Nephron (organoid): Measurements from ENCODE around the gene RUNX2.

Experiments used
- H3K27ac Mint-ChIP-seq, 3 experiments: 2 replicates each; pipeline ENCODE4 v1.8.0; 2020; ENCODE audit warnings: mixed read lengths in 3 of 3, mild to moderate bottlenecking in 2 of 3, moderate library complexity in 1 of 3
- H3K27me3 Mint-ChIP-seq: 2 replicates; pipeline ENCODE4 v1.8.0; 2021; ENCODE audit warnings: low read depth, mild to moderate bottlenecking, moderate library complexity, mixed read lengths
- H3K36me3 Mint-ChIP-seq: 2 replicates; pipeline ENCODE4 v1.8.0; 2020; ENCODE audit warnings: low read depth, mixed read lengths
- H3K4me1 Mint-ChIP-seq: 2 replicates; pipeline ENCODE4 v1.8.0; 2020; ENCODE audit warnings: mixed read lengths
- H3K4me3 Mint-ChIP-seq, 3 experiments: 2 replicates each; pipeline ENCODE4 v1.8.0; 2020; ENCODE audit warnings: mild to moderate bottlenecking in 3 of 3, mixed read lengths in 3 of 3, moderate library complexity in 2 of 3
- H3K9me3 Mint-ChIP-seq: 2 replicates; pipeline ENCODE4 v1.8.0; 2020; ENCODE audit warnings: mixed read lengths
- CTCF ChIP-seq, 3 experiments: fragments of 200-600 bp; sonication (generic); IDR thresholded peaks; one replicate each; pipeline ENCODE4 v1.5.0; 2021; ENCODE audit warnings: antibody characterized with exemption in 3 of 3; ENCODE audit not compliant: unreplicated experiment in 3 of 3

The RUNX2 gene

GRCh38 chr6:45297320-45297719 is 30.8 kb upstream of the RUNX2 start:
- Mint-ChIP-seq H3K27me3 (no peaks in the 10 kb centered on the region), H3K27ac (no peak overlapping the region), H3K36me3 (peaks cover 23% of the 10 kb centered on the region), H3K4me1 (no peaks in the 10 kb centered on the region), H3K4me3 (no peak overlapping the region), H3K9me3 (peaks cover 25% of the 10 kb centered on the region)
- TF ChIP-seq CTCF (IDR thresholded peaks at IDR 0.05; ENCODE audit: unreplicated experiment in 3 of 3) = no peak

- no peaks in the 10 kb centered on the region for H3K4me1 Mint-ChIP-seq
- no peak overlapping the region for H3K4me3 Mint-ChIP-seq
- H3K9me3 Mint-ChIP-seq = peaks cover 17% of the 10 kb centered on the region
- H3K36me3 Mint-ChIP-seq = peaks cover 17% of the 10 kb centered on the region
- H3K27me3 Mint-ChIP-seq = no peaks in the 10 kb centered on the region
- TF ChIP-seq CTCF (IDR thresholded peaks at IDR 0.05; ENCODE audit: unreplicated experiment in 3 of 3) = no peak
- H3K27ac Mint-ChIP-seq = no peak overlapping the region
Measured at GRCh38 chr6:45299096-45299581, 29.0 kb upstream of the RUNX2 start.

GRCh38 chr6:45300736-45301135 is 27.4 kb upstream of the RUNX2 start:
- Mint-ChIP-seq H3K9me3 (peaks cover 9% of the 10 kb centered on the region), H3K27ac (peak overlapping the region in 1 of 3 experiments; percentile 12), H3K36me3 (peaks cover 14% of the 10 kb centered on the region), H3K27me3 (no peaks in the 10 kb centered on the region), H3K4me1 (no peaks in the 10 kb centered on the region), H3K4me3 (no peak overlapping the region)
- no peak for TF ChIP-seq CTCF (IDR thresholded peaks at IDR 0.05; ENCODE audit: unreplicated experiment in 3 of 3)

- Mint-ChIP-seq H3K27ac (no peak overlapping the region), H3K4me3 (no peak overlapping the region), H3K36me3 (peaks cover 23% of the 10 kb centered on the region), H3K9me3 (peaks cover 15% of the 10 kb centered on the region), H3K4me1 (no peaks in the 10 kb centered on the region), H3K27me3 (no peaks in the 10 kb centered on the region)
- no peak for TF ChIP-seq CTCF (IDR thresholded peaks at IDR 0.05; ENCODE audit: unreplicated experiment in 3 of 3)
Measured at GRCh38 chr6:45301348-45302142, 26.6 kb upstream of the RUNX2 start.

- Mint-ChIP-seq H3K4me1 (no peaks in the 10 kb centered on the region), H3K4me3 (no peak overlapping the region), H3K27ac (no peak overlapping the region), H3K9me3 (peaks cover 23% of the 10 kb centered on the region), H3K36me3 (peaks cover 29% of the 10 kb centered on the region), H3K27me3 (no peaks in the 10 kb centered on the region)
- no peak for TF ChIP-seq CTCF (IDR thresholded peaks at IDR 0.05; ENCODE audit: unreplicated experiment in 3 of 3)
Measured at GRCh38 chr6:45302832-45303231, 25.3 kb upstream of the RUNX2 start.

GRCh38 chr6:45305546-45305945 is 22.6 kb upstream of the RUNX2 start:
- H3K36me3 Mint-ChIP-seq = peaks cover 47% of the 10 kb centered on the region
- no peaks in the 10 kb centered on the region for H3K27me3 Mint-ChIP-seq
- TF ChIP-seq CTCF (IDR thresholded peaks at IDR 0.05; ENCODE audit: unreplicated experiment in 3 of 3) = no peak
- H3K9me3 Mint-ChIP-seq = peaks cover 37% of the 10 kb centered on the region
- no peak overlapping the region for H3K27ac Mint-ChIP-seq
- no peaks in the 10 kb centered on the region for H3K4me1 Mint-ChIP-seq
- no peak overlapping the region for H3K4me3 Mint-ChIP-seq
